NT2/D1 (cell line): Measurements from ENCODE around the gene CCDC92.

Experiments used
- DNase-seq: peaks from one replicate; pipeline ENCODE4 v3.0.0-alpha.2; 2011; ENCODE audit warnings: low read depth, low spot score
- H3K27me3 ChIP-seq: 2 replicates; pipeline ENCODE4 v1.6.0; 2011; ENCODE audit warnings: mild to moderate bottlenecking; ENCODE audit not compliant: insufficient read length, insufficient read depth
- H3K36me3 ChIP-seq: 2 replicates; pipeline ENCODE4 v1.6.1; 2011; ENCODE audit warnings: mild to moderate bottlenecking, low read length, mixed read lengths; ENCODE audit not compliant: insufficient read depth, insufficient read length
- H3K4me1 ChIP-seq: 2 replicates; pipeline ENCODE4 v1.5.1; 2011; ENCODE audit not compliant: insufficient read depth, insufficient read length
- H3K4me3 ChIP-seq: 2 replicates; pipeline ENCODE4 v1.5.1; 2011; ENCODE audit warnings: low read depth; ENCODE audit not compliant: insufficient read length
- H3K9ac ChIP-seq: 2 replicates; pipeline ENCODE4 v1.6.0; 2011; ENCODE audit warnings: low read depth; ENCODE audit not compliant: insufficient read length
- H3K9me3 ChIP-seq: 2 replicates; pipeline ENCODE4 v1.5.1; 2011; ENCODE audit warnings: mild to moderate bottlenecking, low read length; ENCODE audit not compliant: insufficient read depth
- SUZ12 ChIP-seq: IDR thresholded peaks from 2 replicates; pipeline ENCODE4 v1.6.1; 2011; ENCODE audit not compliant: insufficient read length, insufficient read depth; ENCODE audit errors: extremely low read depth
- YY1 ChIP-seq: IDR thresholded peaks from 2 replicates; pipeline ENCODE4 v1.6.1; 2011; ENCODE audit not compliant: insufficient read length, insufficient read depth
- ZNF274 ChIP-seq: IDR thresholded peaks from 2 replicates; pipeline ENCODE4 v1.6.1; 2011; ENCODE audit warnings: mild to moderate bottlenecking, low read depth, low read length

The CCDC92 gene

DNA sequence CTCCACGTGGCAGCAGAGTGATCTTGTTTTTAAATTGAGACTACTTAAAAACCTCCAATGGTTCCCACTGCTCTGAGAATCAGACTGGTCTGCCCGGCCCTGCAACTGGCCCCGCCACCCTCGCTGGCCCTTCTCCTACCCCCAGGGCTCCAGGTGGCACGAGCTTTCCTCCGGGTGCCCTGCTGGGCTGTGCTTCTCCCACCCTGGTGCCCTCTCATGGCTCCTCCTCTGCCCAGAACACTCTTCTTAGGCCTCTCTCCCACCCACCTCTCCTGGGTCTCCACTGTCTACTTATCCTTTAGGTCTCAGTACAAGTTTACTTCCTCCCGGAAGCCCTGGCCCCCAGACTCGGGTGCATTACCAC lies 26.5 kb downstream of the CCDC92 start:
- H3K4me3 ChIP-seq, result no peak overlapping the region

DNA sequence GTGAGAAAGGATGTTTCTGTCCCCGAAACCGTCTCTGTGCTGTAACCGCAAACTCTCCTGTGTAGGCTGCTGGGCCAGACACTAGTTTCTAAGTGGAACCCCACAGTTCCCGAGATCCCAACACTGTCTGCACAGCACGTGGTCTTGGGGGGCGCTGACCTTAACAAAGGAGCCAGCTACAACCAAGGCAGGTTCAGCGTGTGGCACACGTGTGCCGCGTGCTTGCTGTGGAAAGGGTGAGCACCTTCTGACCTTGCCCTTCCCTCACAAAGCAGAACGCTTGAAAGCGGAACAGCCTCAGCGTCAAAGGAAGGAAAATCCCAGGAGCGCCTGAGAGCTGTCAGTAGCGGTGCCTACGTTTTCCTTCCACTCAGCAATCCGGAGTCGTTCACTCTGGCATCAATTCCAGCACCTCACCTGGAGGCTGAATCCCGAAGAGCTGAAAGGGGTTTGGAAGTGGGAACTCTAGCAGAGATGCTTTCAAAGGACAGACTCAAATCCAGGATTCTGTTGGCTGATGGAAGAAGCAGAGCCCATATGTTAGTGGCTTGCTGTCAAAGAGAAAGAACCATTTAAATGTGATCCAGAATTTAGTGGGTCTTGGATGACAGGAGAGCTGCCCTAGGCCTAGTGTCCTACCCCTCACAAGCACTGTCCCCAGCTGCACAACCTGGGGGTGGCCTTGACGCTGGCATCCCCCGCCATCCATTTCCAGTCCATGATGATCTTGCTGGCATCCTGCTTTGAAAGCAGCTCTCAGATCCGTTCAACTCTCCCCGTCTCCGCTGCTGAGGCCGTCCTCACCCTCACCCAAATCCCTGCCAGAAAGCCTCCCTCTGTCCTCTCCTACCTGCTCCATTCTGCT lies 27.1 kb downstream of the CCDC92 start:
- Histone ChIP-seq H3K9ac (no peak overlapping the region), H3K27me3 (peaks cover 16% of the 10 kb centered on the region), H3K9me3 (peaks cover 20% of the 10 kb centered on the region; the same call in 1 of the 2 replicates), H3K4me3 (no peak overlapping the region), H3K4me1 (no peaks in the 10 kb centered on the region), H3K36me3 (peaks cover 2% of the 10 kb centered on the region)
- TF ChIP-seq SUZ12 (no peak), ZNF274 (no peak), YY1 (no peak)
- no peak for DNase-seq

More for the DNA sequence above, 26.5 kb downstream of the CCDC92 start:
- DNase-seq, result no peak
- peaks cover 18% of the 10 kb centered on the region; the same call in 1 of the 2 replicates for H3K9me3 ChIP-seq
- no peak overlapping the region for H3K9ac ChIP-seq
- H3K4me1 ChIP-seq, result no peaks in the 10 kb centered on the region
- H3K27me3 ChIP-seq, result peaks cover 16% of the 10 kb centered on the region
- H3K36me3 ChIP-seq, result peaks cover 2% of the 10 kb centered on the region
- TF ChIP-seq ZNF274 (no peak), YY1 (no peak), SUZ12 (no peak)

- DNase-seq, result no peak
- Histone ChIP-seq H3K9ac (no peak overlapping the region), H3K4me1 (no peaks in the 10 kb centered on the region), H3K36me3 (peaks cover 2% of the 10 kb centered on the region), H3K27me3 (peaks cover 9% of the 10 kb centered on the region), H3K9me3 (peaks cover 20% of the 10 kb centered on the region; the same call in 1 of the 2 replicates), H3K4me3 (no peak overlapping the region)
- TF ChIP-seq ZNF274, result no peak
- TF ChIP-seq YY1, result no peak
- no peak for TF ChIP-seq SUZ12
Observed at GRCh38 chr12:123944696-123945095, 27.9 kb downstream of the CCDC92 start.

GRCh38 chr12:123943816-123944215 lies 28.8 kb downstream of the CCDC92 start:
- Histone ChIP-seq H3K4me1 (no peaks in the 10 kb centered on the region), H3K9me3 (peaks cover 20% of the 10 kb centered on the region; the same call in 1 of the 2 replicates), H3K36me3 (peaks cover 2% of the 10 kb centered on the region), H3K9ac (no peak overlapping the region), H3K27me3 (peaks cover 7% of the 10 kb centered on the region), H3K4me3 (no peak overlapping the region)
- no peak for DNase-seq
- TF ChIP-seq SUZ12, result no peak
- TF ChIP-seq YY1, result no peak
- no peak for TF ChIP-seq ZNF274

GRCh38 chr12:123942911-123943648 lies 29.6 kb downstream of the CCDC92 start:
- no peak for TF ChIP-seq YY1
- TF ChIP-seq SUZ12, result no peak
- no peak for TF ChIP-seq ZNF274
- H3K9ac ChIP-seq, result no peak overlapping the region
- no peak for DNase-seq
- no peak overlapping the region for H3K4me3 ChIP-seq
- H3K27me3 ChIP-seq, result peaks cover 7% of the 10 kb centered on the region
- peaks cover 2% of the 10 kb centered on the region for H3K36me3 ChIP-seq
- peaks cover 4% of the 10 kb centered on the region for H3K4me1 ChIP-seq
- H3K9me3 ChIP-seq, result peaks cover 20% of the 10 kb centered on the region; the same call in 1 of the 2 replicates

DNA sequence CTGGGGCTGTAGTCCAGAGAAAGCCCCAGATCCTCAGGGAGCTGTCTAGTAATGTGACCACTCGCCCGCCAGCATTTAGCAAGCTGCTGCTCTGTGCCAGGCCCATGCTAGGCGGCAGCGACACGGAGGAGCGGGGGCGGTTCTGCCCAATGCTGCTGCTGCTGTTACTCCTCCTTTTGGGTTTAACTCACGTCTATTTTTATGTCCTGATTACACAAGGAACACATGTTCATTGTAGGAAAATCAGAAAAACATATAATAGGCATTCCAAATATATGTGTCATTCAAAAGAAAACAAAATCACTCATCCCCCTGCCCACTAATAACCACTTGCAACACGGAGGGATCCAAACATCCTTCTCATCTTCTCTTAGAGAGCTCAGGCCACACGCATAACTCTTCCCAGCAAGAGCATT lies 30.4 kb downstream of the CCDC92 start:
- H3K9ac ChIP-seq, result no peak overlapping the region
- no peak for DNase-seq
- TF ChIP-seq YY1, result no peak
- TF ChIP-seq ZNF274, result no peak
- no peak for TF ChIP-seq SUZ12
- peaks cover 20% of the 10 kb centered on the region; the same call in 1 of the 2 replicates for H3K9me3 ChIP-seq
- H3K4me3 ChIP-seq, result no peak overlapping the region
- peaks cover 2% of the 10 kb centered on the region for H3K36me3 ChIP-seq
- peaks cover 7% of the 10 kb centered on the region for H3K27me3 ChIP-seq
- H3K4me1 ChIP-seq, result peaks cover 4% of the 10 kb centered on the region
